HT1080 (cell line): ENCODE results near the gene POLR2J3. TPM values are rescaled to one million over a fixed set of nuclear protein-coding genes. Genes with fewer than 3 reads are reported as not detected.
"Not testable (repeated sequence)": the region's sequence is repeated elsewhere in the genome, so short reads cannot be mapped to it uniquely, and the experiment has no call there.

ENCODE experiments used
- DNase-seq: peaks from one replicate; pipeline ENCODE4 v3.0.0-alpha.2; 2015; ENCODE audit warnings: low read depth
- total RNA-seq: library from RNA; depleted of rRNA; stranded (reverse); fragments of >200 nt; shearing (Covaris generic); gene quantifications from 2 replicates; pipeline ENCODE4 v1.2.3, GENCODE V29; 2014; rRNA removed

POLR2J3 gene
- total RNA-seq, 1 experiment from 2014 or later: 32.1 TPM

DNA sequence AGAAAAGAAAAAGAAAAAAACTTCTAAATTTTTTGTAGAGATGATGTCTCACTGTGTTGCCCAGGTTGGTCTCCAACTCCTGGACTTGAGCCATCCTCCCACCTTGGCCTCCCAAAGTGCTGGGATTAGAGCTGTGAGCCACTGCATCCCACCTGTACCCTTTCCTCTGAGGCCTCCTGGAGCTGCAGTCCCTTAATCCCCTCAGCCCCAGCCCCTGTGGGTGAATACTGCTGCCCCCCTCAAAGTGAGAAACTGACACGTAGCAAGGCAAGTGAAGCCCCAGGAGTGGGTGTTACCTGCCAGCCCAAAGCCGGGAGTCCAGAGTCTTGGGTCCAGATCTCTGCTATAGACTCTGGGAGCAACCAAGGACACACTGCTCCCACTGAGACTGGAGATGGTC lies 47.6 kb downstream of the POLR2J3 start:
- DNase-seq: not testable (repeated sequence)

DNA sequence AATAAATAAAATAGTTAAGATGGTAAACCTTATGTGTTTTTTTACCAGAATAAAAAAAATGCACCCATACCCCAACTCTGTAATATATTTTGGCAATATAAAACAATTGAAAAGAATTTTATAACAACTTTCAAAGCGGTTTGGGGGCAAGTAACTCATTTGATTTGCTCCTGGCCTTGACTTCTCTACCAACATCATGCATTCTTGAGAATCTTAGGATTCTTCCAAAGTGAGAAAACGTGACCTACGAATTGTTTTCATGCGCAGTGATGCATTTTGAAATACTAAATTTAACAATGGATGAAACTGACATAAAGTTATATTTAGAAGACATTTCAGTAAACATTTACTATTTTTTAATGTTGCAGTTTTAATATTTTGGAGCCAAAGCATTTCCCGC lies 51.6 kb downstream of the POLR2J3 start:
- DNase-seq: not testable (repeated sequence)

DNA sequence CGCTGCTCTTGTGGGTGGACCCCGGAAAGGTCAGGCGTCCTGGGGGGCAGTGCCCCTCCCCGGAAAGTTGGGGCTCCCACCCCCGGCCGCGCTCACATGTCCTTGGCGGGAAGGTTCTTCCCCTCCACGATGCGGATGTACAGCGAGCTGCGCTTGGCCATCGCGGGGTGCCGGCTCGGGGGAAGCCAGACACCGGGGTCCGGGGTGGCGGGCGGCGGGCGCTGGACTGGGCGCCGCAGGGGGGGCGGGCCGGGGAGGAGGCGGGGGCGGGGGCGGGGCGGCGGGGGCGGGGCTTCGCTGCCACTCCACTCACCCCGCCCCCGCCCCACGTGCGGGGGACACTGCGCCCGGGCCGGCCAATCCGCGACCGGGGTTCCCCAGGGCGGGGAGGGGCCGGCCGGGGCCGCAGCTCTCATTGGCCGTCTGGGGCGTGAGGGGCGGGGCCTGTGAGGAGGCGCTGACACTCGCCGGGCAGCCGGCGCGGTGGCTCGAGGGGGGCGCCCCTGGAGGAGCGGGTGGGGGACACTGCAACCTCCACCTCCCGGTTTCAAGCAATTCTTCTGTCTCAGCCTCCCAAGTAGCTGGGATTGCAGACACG lies 54.7 kb downstream of the POLR2J3 start, which contains the start of gene RASA4B:
Gene RASA4B, minus strand, starts transcription at position 228 of the 598 bp plus-strand sequence. Its CDS starts 67 bp downstream, at position 161.
- DNase-seq: not testable (repeated sequence)

Other genes starting within 250 kb of the POLR2J3 start
- gene SPDYE6, start 216.1 kb downstream of the POLR2J3 start, total RNA-seq: not detected in 2 replicates
- gene PRKRIP1, start 176.2 kb downstream of the POLR2J3 start, total RNA-seq: 19.9 and 21.1 TPM in 2 replicates
- 41.0 and 60.3 TPM in 2 replicates for gene ORAI2, start 139.0 kb downstream of the POLR2J3 start, total RNA-seq
- 27.3 and 28.2 TPM in 2 replicates for gene ALKBH4, start 107.7 kb downstream of the POLR2J3 start, total RNA-seq
- 49.3 and 55.6 TPM in 2 replicates for gene LRWD1, start 107.6 kb downstream of the POLR2J3 start, total RNA-seq
- 81.7 and 93.9 TPM in 2 replicates for gene POLR2J, start 93.7 kb downstream of the POLR2J3 start, total RNA-seq
- gene RASA4B, start 54.8 kb downstream of the POLR2J3 start, total RNA-seq: 0.67 and 1.2 TPM in 2 replicates
- 4.7 and 6.4 TPM in 2 replicates for gene UPK3BL2, start 28.9 kb downstream of the POLR2J3 start, total RNA-seq
- not detected in 2 replicates for gene SPDYE2, start 21.4 kb downstream of the POLR2J3 start, total RNA-seq
- 1.3 and 2.8 TPM in 2 replicates for gene RASA4, start 44.2 kb upstream of the POLR2J3 start, total RNA-seq
- gene UPK3BL1, start 70.2 kb upstream of the POLR2J3 start, total RNA-seq: 44.0 and 55.2 TPM in 2 replicates
- not detected in 2 replicates for gene SPDYE2B, start 77.7 kb upstream of the POLR2J3 start, total RNA-seq
- gene POLR2J2, start 99.1 kb upstream of the POLR2J3 start, total RNA-seq: 1.5 and 1.6 TPM in 2 replicates
- 6.9 and 8.2 TPM in 2 replicates for gene FAM185A, start 176.4 kb upstream of the POLR2J3 start, total RNA-seq